DMS153 (cell line): ENCODE data around the gene ZNF333.
A peak's percentile ranks its signal among the peaks of the same experiment; 100 is the strongest.
"Not testable (repeated sequence)": the region's sequence is repeated elsewhere in the genome, so short reads cannot be mapped to it uniquely, and the experiment has no call there.

Experiments
- DNase-seq: peaks from one replicate; lab custom pipeline; 2025; lab: John Stamatoyannopoulos, UW

Gene ZNF333

DNA sequence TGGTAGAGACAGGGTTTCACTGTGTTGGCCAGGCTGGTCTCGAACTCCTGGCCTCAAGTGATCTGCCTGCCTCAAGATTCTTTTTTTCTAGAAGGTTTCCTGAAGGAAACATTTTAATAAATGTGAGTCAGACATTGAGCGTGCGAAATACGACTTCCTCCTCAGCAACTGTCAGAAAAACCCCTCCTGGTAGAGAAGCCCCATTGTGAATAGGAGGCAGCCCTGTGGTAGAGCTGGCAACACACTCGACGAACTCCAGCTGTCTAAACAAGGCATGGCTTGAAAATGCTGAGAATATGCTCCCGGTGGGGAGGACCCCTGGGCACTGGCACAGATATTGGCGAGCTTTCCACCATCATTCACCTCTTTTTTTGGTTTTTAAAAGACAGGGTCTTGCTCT lies 9.8 kb downstream of the ZNF333 start:
- DNase-seq: no peak

DNA sequence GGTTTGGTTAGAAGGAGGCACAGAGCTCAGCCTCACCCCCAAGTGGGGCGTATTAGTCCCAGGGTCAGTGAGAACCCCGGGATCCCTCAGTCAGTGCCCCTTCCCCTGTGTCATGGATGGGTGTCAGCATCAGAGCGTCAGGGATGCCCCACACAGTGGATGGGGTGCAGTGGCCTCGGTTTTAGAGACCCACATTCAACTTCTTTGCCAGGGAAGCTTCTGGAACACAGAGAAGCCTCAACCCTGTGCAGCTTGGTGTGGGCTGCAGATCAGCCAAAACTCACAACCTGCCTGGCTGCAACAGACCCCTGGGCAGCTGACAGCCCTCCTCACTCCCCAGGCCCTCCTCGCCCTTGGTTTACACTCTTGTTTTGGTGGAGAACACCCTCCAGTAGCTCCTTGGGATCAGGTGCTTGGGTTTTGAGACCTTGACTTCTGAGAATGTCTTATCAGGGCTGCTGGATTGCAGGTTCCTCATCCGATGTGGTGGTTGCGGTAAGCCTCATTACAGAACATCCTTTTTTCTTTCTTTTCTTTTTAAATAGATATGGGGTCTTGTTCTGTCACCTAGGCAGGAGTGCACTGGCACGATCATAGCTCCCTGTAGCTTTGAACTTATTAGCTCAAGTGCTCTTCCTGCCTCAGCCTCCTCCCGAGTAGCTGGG lies 11.0 kb downstream of the ZNF333 start:
- no peak for DNase-seq

DNA sequence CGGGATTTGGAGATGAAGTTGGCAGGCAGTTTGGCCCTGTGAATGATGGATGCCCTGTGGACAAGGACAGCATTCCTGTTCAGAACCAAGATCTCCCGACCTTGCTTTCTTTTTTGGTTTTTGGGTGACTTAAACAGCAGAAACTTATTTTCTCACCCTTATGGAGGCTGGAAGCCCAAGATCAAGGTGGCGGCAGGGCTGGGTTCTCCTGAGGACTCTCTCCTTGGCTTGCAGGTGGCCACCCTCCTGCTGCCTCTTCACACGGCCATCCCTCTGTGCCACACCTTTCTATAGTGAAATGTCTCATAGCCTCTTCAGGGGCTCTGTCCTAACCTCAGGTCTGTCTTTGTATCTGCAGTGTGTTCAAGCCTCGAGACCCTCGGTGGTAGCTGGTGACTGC lies 14.0 kb downstream of the ZNF333 start:
- no peak for DNase-seq

DNA sequence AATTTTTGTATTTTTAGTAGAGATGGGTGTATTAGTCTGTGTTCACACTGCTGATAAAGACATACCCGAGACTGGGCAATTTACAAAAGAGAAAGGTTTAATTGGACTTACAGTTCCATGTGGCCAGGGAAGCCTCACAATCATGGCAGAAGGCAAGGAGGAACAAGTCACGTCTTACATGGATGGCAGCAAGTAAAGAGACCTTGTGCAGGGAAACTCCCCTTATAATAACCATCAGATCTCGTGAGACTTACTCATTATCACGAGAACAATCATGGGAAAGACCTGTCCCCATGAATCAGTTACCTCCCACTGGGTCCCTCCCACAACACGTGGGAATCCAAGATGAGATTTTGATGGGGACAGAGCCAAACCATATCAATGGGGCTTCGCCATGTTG lies 14.6 kb downstream of the ZNF333 start:
- no peak for DNase-seq

DNA sequence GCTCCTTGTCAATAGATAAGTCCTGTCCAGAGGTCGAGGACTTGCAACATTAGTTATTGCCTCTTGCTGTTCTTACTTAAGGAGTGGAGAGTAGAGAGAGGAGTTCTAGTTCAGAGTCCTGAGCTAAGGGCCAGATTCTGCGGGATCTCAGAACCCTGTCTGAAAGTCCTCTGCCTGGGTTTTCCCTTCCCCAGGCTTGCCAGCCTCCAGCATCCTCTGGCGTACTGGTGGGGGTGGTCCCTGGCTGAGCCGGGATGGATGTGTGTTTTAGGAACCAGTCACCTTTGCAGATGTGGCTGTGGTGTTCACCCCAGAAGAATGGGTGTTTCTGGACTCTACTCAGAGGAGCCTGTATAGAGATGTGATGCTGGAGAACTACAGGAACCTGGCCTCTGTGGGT lies 26.0 kb downstream of the ZNF333 start:
- DNase-seq: no peak

DNA sequence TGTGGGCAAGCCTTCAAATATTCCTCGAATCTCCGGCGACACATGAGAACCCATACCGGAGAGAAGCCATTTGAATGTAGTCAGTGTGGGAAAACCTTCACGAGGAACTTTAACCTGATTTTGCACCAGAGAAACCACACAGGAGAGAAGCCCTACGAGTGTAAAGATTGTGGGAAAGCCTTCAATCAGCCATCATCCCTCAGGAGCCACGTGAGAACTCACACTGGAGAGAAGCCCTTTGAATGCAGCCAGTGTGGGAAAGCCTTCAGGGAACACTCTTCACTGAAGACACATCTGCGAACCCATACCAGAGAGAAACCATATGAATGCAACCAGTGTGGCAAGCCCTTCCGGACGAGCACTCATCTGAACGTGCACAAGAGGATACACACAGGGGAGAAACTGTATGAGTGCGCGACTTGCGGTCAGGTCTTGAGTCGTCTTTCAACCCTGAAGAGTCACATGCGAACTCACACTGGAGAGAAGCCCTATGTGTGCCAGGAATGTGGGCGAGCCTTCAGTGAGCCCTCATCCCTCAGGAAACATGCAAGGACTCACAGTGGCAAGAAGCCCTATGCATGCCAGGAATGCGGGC lies 28.8 kb downstream of the ZNF333 start:
- no peak for DNase-seq

DNA sequence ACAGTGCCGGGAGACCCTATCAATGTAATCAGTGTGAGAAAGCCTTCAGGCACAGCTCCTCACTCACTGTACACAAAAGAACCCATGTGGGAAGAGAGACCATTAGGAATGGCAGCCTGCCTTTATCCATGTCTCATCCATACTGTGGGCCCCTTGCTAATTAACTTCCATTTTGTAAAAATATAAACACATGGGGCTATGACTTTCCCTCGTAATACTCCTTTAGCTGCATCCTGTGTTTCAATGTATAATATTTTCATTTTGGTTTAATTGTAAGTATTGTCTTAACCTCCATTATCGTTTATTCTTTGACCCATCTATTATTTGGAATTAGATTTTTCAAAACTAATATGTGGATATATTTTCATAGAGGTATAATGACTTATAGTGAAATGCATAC lies 29.3 kb downstream of the ZNF333 start:
- no peak for DNase-seq

DNA sequence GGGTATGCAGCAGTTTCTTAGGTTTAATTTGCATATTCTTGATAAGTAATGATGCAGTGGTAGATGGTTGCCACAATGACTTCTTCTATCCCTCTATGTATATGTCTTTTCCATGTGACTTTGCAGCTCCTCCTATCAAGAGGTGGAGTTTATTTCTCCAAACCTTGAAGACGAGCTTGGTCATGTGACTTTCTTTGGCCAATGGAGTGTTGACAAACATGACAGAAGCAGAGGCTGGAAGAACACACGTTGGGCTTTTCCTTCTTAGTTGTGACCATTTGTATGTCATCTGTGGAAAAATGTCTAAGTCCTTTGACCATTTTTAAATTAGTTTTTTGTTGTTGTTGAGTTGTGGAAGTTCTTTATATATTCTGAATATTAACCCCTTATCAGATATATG lies 32.3 kb downstream of the ZNF333 start:
- DNase-seq: no peak

DNA sequence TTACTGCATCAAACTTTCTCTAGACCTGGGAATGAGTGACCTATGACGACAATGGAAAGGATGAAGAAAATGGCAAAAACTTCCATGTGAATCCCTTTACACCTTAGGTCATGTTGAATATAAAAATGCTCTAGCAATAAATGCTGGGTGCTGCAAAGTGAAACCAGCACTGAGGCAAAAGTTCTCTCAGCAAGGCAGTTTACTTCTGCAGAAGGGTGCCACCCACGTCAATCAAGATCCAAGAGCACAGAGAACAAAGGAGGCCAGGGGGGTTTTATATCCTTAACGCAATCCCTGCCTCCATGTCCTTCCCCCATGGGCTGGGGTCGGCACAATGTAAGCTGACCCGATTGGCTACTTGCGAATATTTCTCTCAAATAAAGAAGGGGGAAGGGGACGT lies 38.7 kb downstream of the ZNF333 start:
- no peak for DNase-seq

DNA sequence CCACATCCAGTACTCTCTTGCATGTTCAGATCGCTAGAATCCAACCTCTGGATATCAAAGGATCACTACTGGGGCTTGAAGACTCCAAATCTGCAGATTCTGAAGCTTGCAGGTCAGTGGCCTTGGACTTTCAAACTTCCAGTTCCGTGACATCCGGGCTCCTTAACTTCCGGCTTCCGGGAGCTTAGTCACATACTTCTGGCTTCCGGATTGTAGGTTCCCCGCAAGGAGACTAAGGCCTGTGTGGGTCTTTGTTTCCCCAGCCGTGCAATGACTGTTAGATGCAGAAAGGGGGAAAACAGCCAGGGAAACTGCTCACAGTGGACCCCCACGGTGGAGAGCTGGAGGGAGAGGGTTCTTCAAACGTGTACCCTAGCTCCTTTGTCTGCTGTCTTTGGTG lies 41.4 kb downstream of the ZNF333 start:
- no peak for DNase-seq

DNA sequence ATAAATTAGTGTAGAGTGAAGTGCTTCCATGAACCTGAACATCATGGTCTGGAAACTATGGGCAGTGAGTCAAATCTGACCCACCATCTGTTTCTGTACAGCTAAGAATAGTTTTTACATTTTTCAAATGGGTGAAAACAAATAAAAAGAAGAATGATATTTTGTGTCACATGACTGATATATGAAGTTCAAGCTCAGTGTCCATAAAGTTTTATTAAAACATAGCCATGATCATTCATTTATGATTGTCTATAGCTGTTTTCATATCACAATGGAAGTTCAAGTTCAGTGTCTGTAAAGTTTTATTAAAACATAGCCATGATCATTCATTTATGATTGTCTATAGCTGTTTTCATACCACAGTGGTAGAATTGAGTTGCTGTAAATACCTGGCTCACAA lies 42.7 kb downstream of the ZNF333 start:
- no peak for DNase-seq

DNA sequence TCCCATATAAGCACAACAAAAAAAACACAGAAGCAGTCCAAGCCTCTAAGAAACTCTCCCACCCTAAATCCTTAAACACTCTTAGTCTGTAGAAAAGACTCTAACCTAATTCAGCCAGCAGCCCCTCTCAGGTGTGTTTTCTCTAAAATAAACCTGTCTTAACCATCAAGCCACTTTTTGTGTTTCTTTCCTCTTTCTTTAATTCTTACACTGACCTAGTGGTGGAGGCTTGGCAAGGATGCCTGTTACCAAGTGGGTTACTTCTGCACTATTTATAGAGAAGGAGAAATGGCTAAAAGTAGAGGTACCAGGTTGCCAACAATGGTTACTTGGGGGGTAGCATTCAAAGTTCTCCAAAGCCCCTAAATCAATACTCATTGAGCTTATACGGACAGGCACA lies 43.7 kb downstream of the ZNF333 start:
- no peak for DNase-seq

DNA sequence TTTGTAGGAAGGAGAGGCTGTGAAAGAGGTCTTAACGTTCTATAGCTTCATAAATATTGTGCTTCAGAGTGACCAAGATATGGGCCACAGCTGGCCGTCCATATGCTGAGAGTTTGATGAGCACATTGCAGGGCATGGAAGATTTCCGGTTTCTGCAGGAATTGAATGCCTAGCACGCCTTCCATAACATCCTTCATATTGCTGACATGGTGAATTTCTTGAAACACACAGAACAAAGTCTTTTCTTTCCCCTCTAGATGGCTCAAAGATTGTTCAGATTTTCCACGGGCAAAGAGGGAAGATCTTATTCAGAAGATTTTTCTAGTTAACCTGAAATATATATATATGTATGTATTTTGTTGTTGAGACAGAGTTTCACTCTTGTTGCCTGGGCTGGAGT lies 46.1 kb downstream of the ZNF333 start:
- no peak for DNase-seq

DNA sequence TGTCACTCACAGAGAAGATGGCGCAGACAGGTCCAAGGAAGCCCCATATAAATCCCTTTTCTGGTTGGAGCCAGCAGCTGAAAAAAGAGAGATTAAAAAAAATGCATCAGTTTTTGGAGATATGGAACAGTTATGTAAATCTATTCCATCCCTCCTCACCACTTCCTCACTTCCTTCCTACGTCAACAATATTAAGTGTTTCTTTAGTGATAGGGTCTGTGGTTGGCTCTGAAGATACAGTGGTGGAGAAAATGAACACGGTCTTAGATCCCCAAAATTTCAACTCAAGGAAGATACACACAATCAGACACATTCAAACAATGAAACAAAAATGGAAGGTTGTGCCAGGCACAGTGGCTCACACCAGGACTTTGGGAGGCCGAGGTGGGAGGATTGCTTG lies 57.0 kb downstream of the ZNF333 start:
- DNase-seq: no peak

DNA sequence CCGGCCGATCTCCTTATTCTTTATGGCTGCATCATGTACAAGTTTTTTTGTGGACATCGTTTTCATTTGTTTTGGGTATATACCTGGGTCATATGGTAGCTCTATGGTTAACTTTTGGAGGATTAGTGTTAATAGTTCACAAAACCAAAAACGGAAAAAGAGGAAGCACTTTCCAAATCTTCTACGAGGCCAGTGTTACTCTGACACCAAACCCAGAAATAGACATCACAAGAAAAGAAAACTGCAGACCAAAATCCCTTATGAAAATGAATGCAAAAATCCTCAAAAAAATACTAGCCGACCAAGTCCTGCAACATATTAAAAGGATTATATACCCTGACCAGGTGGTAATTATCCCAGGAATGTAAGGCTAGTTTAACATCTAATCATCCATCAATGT lies 58.8 kb downstream of the ZNF333 start:
- no peak for DNase-seq

DNA sequence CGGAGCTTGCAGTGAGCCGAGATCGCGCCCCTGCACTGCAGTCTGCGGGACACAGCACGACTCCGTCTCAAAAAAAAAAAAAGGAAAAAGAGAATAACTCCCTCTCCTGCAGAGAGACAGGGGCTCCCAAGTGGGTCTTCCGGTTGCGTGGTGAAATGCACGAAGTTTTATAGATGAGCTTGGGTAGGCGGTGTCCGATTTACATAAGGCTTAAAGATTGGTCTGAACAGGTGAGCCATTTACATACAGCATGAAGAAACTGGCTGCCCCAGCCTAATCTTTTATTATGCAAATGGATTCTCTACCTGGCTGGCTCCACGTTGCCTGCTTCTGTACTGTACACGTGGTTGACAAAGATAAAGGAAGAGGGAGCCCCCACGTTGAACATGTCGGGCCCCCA lies 69.0 kb downstream of the ZNF333 start:
- peak; percentile 33 for DNase-seq

DNA sequence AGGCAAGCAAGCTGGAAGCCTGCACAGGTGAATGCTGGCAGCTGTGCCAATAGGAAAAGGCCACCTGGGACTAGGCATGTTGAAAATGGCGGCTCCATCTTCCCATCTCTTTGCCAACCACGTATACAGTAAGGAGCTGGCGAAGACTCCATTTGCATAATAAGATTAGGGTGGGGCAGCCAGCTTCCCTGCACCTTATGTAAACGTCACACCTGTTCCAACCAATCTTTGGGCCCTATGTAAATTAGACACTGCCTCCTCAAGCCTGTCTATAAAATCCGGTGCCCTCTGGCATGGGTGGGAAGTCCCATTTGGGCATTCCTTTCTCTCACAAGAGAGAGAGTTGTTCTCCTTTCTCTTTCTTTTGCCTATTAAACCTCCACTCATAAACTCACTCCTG lies 71.8 kb downstream of the ZNF333 start:
- no peak for DNase-seq

DNA sequence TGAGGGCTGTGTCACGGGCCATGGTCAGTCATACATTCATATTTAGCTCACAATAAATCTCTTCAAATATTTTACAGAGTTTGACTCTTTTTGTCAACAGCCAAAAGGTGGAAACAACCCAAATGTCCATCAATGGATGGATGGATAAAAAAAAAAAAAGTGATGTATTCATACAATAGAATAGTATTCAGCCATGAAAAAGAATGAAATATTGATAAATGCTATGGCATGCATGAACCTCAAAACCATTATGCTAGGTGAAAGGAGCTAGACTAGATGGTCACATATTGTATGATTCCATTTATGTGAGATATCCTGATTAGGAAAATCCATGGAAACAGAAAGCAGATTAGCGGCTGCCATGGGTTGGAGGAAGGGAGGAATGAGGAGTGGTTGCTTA lies 72.3 kb downstream of the ZNF333 start:
- DNase-seq: no peak

DNA sequence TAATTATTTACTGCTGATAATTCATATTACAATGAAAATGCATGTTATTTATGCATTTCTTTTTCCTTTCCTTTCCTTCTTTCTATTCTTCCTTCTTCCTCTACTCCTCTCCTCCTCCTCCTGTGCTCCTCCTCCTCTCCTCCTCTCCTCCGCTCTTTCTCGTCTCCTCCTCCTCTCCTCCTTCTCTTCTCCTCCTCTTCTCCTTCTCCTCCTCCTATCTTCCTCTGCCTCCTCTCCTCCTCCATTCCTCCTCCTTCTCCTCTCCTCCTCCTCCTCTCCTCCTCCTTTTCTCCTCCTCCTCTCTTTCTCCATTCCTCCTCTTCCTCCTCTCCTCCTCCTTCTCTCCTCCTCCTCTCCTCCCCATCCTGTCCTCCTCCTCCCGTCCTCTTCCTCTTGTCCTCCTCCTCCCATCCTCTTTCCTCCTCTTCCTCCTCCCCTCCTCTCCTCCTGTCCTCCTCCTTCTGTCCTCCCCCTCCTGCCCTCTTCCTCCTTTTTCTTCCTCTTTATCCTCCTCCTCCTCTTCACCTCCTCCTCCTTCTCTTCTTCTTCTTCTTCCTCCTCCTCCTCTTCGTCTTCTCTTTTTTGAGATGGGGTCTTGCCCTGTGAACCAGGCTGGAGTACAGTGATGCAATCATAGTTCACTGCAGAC lies 73.8 kb downstream of the ZNF333 start:
- no peak for DNase-seq

DNA sequence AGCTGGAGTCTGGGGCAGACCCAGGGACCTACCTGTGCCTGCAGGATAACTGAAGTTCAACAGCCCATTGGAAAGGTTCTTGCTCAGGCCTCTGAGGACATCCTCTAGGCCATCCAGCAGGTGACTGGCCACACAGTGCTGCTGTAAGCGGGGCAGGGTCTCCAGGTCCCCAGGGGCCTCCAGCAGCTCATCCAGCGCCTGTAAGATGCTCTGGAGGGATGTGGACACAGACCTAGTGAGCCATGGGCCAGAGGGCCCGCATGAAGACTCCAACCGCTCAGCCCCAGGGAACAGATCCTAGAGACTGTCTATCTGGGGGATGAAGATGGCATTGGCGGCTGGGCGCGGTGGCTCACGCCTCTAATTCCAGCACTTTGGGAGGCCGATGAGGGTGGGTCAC lies 74.6 kb downstream of the ZNF333 start:
- no peak for DNase-seq

DNA sequence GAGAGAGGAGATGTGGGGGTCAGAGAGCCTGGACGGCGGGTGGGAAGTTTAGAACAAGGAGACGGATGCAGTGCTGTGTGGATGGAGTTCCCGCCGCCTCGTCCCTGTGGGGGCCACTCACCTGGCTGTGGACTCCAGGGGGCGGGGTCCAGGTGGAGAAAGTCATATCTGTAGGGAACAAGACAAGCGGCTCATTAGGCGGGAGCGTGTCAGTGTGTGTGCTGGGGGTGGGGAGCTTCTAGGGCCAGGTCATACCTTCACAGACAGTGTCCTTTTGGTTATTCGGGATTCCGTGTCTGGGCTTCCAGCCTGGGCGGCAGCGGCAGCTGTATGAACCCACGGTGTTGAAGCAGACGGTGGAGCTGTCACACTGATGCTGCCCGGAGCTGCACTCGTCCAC lies 75.6 kb downstream of the ZNF333 start:
- DNase-seq: not testable (repeated sequence)

DNA sequence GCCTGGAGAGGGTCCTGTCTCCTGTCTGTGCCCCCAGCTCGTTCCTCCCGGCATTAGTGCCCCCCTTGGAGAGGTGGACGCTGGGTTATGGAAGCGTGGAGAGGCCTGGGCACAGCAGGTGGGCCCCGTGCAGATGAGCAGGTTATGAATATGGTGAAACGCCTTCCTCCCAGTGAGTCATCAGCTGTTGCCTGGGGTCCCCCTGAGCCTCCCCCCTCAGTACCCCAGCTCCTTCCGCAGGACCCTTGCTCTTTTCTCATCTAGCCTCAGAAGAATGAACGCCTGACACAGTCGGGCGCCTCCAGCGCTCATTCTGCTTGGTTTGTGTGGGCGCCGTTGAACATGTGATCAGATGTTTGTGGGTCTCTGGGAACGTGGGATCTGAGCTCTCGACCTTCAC lies 76.0 kb downstream of the ZNF333 start:
- DNase-seq: not testable (repeated sequence)

DNA sequence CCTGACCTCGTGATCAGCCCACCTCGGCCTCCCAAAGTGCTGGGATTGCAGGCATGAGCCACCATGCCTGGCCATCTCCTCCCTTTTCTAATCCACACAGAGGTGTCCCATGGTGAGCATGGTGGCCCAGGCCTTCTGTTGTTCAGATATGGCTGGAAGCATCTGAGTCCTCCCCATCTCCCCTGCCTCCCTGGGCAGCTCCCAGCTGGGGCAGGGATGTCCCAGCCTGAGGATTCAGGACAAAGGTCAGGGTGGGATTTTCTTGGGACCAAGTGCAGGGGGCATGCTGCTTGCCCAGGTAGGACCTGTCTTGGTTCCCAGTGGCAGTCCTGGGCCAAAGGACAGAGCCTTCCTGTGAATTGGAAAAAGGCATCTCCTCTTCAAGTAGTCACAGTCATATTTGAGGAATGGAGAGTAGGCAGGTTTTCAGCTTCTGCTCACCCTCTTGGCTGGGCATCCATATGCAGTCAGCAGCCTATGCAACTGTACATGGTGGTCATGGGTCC lies 77.7 kb downstream of the ZNF333 start:
- no peak for DNase-seq

DNA sequence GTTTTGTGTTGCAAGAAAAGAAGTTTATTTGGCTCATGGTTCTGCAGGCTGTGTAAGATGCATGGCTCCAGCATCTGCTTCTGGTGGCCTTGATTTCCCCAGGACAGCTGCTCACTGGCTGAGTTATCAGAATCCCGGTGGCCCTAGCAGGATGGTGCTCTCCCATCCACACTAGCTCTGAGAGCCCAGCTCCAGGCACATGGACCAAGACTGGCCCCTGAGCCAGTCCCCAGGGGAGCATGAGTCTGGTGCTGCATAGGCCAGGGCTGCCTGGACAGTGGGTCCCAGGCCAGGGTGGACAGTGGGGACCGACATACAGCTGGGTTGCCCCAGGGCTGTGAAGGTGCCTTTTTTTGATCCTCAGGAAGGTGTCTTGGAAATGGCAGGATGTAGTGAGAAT lies 78.2 kb downstream of the ZNF333 start:
- no peak for DNase-seq
